Measurements from ENCODE around the gene CAMK1D.

DNA sequence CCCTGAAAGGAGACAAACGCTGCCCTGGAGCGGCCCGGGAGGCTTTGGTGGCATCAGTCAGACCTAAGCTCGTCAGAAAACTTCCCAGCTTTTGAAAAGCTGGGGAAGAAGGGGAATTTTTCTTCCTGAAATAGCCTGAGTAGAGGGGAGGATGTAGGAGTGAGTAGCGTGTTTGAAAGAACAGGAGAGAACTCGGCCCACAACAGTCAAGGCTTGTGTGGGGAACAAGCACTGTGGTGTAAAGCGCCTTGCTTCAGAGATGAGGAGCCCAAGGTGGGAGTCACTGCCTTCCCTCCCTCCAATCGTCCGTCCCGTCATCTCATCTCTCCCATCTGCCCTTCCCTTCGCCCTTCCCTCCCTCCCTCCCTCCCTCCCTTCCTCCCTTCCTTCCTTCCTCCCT is 273.3 kb downstream of the CAMK1D start:
- TF ChIP-seq GATA2 (IDR thresholded peaks at IDR 0.05; ENCODE audit: low read depth, low read length) (no peak), GATA3 (IDR thresholded peaks at IDR 0.05; ENCODE audit: low read depth, low read length) (no peak)
